HL-60/S4 treated with retinoic acid at 250 ng/mL for 4 days and 3 days (cell line): Measurements from ENCODE around the gene UBTD2.

Experiments used
- in situ Hi-C: fragments of 300-500 bp; cut with MboI; formaldehyde crosslinking; loops from 2 replicates; pipeline ENCODE4 v1.7.0; 2022; ENCODE audit warnings: low sequenced_read_pairs

The UBTD2 gene

DNA sequence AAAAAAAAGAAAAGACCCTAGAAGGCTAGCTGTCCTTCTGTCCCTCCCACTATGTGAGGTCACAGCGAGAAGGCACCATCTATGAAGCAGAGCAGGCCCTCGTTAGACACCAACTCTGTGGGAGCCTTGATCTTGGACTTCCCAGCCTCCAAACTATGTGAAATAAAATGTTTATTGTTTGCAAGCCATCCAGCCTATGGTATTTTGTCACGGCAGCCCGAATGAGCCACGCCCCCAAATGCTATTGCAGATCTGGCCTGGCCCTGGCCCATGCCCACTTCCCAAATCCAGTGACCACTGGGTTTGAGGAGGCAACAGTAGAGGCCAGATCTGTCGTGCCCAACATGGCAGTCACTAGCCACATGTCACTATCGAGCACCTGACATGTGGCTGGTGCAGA, 106.4 kb downstream of the UBTD2 start:
- in situ Hi-C loops: loop anchor here (5.0 kb wide), 1 partner anchor 65 kb away; no protein-coding TSS in a partner anchor

- in situ Hi-C loops: loop anchor here (5.0 kb wide), 1 partner anchor 63 kb away; no protein-coding TSS in a partner anchor
These were observed 108.3 kb downstream of the UBTD2 start for GRCh38 chr5:172175263-172175719.

DNA sequence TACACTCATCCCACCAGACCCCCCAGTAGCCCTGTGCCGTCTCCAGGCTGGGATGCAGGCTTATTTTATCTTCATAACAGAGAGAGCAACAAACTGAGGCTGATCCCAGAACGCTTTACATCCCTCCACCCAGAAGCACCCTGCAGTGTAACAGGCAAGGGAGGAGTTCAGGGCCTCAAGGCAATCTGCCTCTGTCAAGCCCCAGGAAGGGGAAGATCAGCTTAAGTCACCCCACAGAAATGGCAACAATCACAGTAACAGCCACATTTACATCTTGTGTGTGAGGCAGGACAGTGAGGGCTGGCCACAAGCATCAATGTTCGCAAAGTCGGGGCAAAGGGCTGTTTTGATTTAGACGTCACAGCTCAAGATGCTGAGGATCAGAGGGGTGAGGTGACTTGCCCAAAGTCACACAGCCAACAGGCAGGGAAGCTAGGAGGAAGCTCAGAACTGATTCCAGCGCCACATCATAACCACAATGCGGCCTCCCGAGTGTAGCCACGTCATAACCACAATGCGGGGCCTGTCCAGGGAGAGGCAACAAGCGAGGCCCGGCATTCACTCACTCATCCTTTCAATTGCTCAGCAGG, 109.9 kb downstream of the UBTD2 start:
- in situ Hi-C loops: no loop called here

- in situ Hi-C loops: no loop called here
These were observed 110.5 kb downstream of the UBTD2 start for GRCh38 chr5:172172912-172173563.

- in situ Hi-C loops: no loop called here
These were observed 112.4 kb downstream of the UBTD2 start for GRCh38 chr5:172171118-172171517.

DNA sequence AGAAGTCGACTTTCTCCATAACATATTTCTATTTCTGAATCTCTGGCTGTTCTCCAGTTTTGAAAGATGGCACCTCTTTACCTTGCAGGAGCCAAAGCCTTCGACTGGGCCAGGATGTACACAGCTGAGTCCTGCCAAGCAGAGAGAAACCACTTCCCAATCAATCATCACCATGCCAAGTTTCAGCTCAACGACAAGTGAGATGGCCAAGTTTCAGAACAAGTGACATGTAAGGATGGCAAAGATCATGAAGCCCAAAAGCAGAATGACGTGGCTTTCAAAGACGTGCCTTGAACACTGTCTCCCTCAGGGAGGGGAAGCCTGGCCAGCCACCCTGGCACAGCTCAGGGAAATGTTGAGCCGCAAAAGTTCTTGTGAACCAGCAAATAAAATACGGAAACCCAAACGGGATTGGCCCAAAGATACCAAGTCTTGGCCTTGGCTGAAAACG, 113.3 kb downstream of the UBTD2 start:
- in situ Hi-C loops: no loop called here

- in situ Hi-C loops: no loop called here
These were observed 114.3 kb downstream of the UBTD2 start for GRCh38 chr5:172169216-172169615.

- in situ Hi-C loops: no loop called here
These were observed 115.3 kb downstream of the UBTD2 start for GRCh38 chr5:172168311-172168710.

DNA sequence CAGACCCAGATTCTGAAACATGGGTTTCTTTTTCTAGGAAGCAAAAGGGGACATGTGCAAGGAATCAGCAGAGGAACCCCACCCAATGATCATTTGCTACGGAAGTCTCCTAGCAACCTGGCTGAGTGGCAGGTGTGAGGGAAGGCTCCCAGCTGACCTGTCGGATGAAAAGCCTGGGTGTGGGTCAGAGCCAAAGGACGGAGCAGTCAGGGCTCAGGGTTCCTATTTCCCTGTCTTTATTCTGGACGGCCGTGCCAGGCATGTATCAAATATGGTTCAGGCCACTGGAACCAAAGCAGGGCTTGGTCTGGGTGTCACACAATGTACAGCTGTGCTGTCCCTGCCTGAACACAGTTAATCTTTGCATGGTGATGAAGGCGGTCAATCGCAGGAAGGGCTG, 115.7 kb downstream of the UBTD2 start:
- in situ Hi-C loops: no loop called here

GRCh38 chr5:172166030-172166826, 117.3 kb downstream of the UBTD2 start:
- in situ Hi-C loops: no loop called here

GRCh38 chr5:172165465-172165864, 118.1 kb downstream of the UBTD2 start:
- in situ Hi-C loops: no loop called here

DNA sequence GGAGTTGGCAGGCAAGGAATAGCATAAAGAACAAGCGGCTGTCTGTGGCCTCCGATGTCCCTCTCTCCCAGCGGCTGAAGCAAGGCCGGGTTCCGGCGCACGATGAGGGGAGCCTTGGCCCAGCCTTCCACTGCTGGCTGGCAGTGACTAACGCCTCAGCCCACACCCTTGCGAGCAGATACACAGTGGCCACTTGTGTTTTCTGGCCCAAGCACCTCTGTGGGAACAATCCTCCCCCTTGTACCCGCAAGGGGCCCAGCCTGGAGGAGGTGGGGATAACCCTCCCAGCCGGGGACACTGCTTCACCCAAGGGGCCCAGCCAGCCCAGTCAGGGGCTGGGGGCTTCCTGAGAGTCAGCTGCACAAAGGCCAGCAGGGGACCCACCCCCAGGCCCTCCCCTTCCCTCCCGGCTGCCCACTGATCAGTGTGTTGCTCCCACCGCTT, 118.8 kb downstream of the UBTD2 start:
- in situ Hi-C loops: no loop called here

DNA sequence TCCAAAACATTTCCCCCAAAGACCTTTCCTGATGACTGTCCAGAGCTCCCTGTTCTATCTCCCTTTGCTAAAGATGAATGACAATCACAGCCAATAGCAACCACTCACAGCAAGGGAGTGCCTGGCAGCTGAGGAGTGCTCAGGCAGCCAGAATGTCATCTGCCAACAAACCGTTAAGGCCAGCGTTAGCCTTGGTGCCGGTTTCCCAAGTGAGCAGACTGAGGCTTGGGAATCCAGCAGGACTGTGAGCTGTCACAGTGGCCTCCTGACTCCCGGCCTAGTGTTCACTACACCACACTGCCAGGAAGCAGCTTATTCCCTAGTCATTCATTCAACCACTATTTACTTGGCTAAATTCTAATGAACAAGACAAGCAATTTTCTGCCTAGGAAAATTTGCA, 120.2 kb downstream of the UBTD2 start:
- in situ Hi-C loops: no loop called here

- in situ Hi-C loops: no loop called here
These were observed 120.6 kb downstream of the UBTD2 start for GRCh38 chr5:172162987-172163343.

DNA sequence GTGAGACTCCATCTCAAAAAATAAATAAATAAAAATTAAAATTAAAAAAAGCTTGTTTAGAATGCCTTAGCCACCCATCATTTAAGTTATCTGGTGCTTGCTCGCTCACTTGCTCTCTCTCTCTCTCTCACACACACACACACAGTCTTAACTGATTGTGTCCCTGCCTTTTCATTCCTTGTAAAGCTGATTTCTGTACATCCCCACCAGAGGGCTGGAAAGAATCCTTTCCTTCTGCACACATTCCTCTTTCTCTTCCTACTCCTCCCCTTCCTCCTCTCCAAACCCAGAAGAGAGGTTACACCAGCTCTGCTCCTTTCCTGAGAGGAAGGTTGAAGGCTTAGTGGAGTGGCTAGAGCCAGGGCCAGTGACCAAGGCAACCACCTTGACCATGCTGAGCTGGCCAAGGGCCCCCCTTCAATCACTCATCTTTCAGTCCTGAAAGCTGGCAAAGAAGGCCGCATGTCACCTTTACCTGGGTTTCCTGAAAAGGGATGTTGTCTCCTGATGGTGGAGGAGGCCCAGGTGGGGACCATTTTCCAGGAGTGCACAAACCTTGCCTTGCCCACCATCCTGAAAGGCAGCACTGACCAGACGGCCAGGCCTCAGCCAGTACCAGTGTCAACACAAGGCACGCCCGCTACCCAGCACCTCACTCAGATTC, 121.1 kb downstream of the UBTD2 start:
- in situ Hi-C loops: no loop called here

DNA sequence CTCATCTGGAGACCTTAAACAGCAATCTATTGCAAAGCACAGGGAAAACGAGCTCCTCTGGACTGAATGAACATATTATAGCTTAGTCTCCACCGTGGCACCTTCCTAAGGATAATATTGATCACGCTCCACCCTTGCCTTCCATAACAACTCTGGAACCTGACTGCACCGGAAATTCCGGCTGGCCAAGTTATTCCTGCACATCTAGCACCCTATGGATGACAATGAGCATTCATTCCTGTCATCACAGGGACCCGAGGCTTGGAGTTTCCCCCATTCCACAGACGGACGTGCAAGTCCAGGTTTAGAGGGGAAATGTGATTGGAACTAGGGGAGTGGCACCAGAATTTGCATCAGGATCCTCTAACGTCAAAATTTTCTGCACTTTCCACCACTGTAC, 123.1 kb downstream of the UBTD2 start:
- in situ Hi-C loops: no loop called here
